GM12878 (cell line): Measurements from ENCODE around the gene TBC1D32.

Experiments used
- ATF3 ChIP-seq: IDR thresholded peaks from 2 replicates; pipeline ENCODE4 v1.6.1; 2011; ENCODE audit warnings: low read depth, mild to moderate bottlenecking, low read length, moderate library complexity, borderline replicate concordance; ENCODE audit errors: extremely low read depth
- EGR1 ChIP-seq, 2 experiments: IDR thresholded peaks; 1 replicate in 1 of 2; 2 replicates in 1 of 2; pipeline ENCODE4 v1.6.1; 2011 to 2012; ENCODE audit warnings: low read depth in 2 of 2, low read length in 2 of 2, borderline replicate concordance in 1 of 2, mild to moderate bottlenecking in 1 of 2, moderate library complexity in 1 of 2
- ESRRA ChIP-seq: IDR thresholded peaks from 2 replicates; pipeline ENCODE4 v1.6.1; 2012; ENCODE audit warnings: mild to moderate bottlenecking, low read length, improper control_type of control experiment
- EZH2 ChIP-seq: IDR thresholded peaks from 2 replicates; pipeline ENCODE4 v1.6.1; 2012; ENCODE audit warnings: low read depth, mild to moderate bottlenecking, control low read depth, inconsistent platforms, low read length, borderline replicate concordance; ENCODE audit not compliant: control insufficient read depth
- PBX3 ChIP-seq: IDR thresholded peaks from 2 replicates; pipeline ENCODE4 v1.6.1; 2011; ENCODE audit warnings: mild to moderate bottlenecking, low read depth, low read length, moderate library complexity; ENCODE audit not compliant: insufficient replicate concordance
- PML ChIP-seq: IDR thresholded peaks from 2 replicates; pipeline ENCODE4 v1.6.1; 2012; ENCODE audit warnings: low read length, inconsistent platforms
- POLR2A ChIP-seq: IDR thresholded peaks from 2 replicates; pipeline ENCODE4 v1.6.1; 2011; ENCODE audit warnings: low read depth, mild to moderate bottlenecking, low read length
- POLR2AphosphoS2 ChIP-seq: IDR thresholded peaks from 2 replicates; pipeline ENCODE4 v1.6.1; 2011; ENCODE audit warnings: low read depth, mild to moderate bottlenecking, low read length, improper control_type of control experiment, moderate library complexity
- TCF3 ChIP-seq: IDR thresholded peaks from 2 replicates; pipeline ENCODE4 v1.6.1; 2012; ENCODE audit warnings: low read depth, mild to moderate bottlenecking, low read length, borderline replicate concordance; ENCODE audit not compliant: insufficient read depth
- ZNF687 ChIP-seq: fragments of 450-650 bp; IDR thresholded peaks from 2 replicates; pipeline ENCODE4 v1.6.1; 2017; ENCODE audit warnings: mild to moderate bottlenecking, moderate library complexity
- TF ChIP-seq, protein P1 (sequence below), 3 experiments: IDR thresholded peaks in 2 of 3; conservative IDR thresholded peaks in 1 of 3; 2 replicates each; pipeline ENCODE4 v1.5.1; 2011; ENCODE audit warnings: low read depth in 3 of 3, low read length in 3 of 3, mild to moderate bottlenecking in 3 of 3, control low read depth in 2 of 3, moderate library complexity in 2 of 3, inconsistent platforms in 1 of 3, mixed read lengths in 1 of 3; ENCODE audit not compliant: control insufficient read depth in 2 of 3, insufficient read depth in 1 of 3; ENCODE audit errors: extremely low read depth in 1 of 3

GRCh38 chr6:121347484-121347883, 13.2 kb upstream of the TBC1D32 start:
- no peak for TF ChIP-seq ESRRA
- no peak for TF ChIP-seq ZNF687
- TF ChIP-seq POLR2AphosphoS2: no peak
- TF ChIP-seq, protein P1, sequence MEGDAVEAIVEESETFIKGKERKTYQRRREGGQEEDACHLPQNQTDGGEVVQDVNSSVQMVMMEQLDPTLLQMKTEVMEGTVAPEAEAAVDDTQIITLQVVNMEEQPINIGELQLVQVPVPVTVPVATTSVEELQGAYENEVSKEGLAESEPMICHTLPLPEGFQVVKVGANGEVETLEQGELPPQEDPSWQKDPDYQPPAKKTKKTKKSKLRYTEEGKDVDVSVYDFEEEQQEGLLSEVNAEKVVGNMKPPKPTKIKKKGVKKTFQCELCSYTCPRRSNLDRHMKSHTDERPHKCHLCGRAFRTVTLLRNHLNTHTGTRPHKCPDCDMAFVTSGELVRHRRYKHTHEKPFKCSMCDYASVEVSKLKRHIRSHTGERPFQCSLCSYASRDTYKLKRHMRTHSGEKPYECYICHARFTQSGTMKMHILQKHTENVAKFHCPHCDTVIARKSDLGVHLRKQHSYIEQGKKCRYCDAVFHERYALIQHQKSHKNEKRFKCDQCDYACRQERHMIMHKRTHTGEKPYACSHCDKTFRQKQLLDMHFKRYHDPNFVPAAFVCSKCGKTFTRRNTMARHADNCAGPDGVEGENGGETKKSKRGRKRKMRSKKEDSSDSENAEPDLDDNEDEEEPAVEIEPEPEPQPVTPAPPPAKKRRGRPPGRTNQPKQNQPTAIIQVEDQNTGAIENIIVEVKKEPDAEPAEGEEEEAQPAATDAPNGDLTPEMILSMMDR (IDR thresholded peaks at IDR 0.05 in 2 of 3, conservative IDR thresholded peaks at IDR 0.05 in 1 of 3; ENCODE audit: control insufficient read depth in 2 of 3, extremely low read depth in 1 of 3, insufficient read depth in 1 of 3, low read depth in 3 of 3, low read length in 3 of 3): no peak
- TF ChIP-seq EZH2: no peak
- no peak for TF ChIP-seq POLR2A
- TF ChIP-seq EGR1 (IDR thresholded peaks at IDR 0.05; ENCODE audit: borderline replicate concordance in 1 of 2, low read depth in 2 of 2, low read length in 2 of 2): no peak
- no peak for TF ChIP-seq ATF3
- TF ChIP-seq PML: no peak
- TF ChIP-seq TCF3: no peak
- TF ChIP-seq PBX3: no peak
